H1 (cell line): ENCODE results near the gene ADPRS.

Experiments used
- BCL11A ChIP-seq, 2 experiments: IDR thresholded peaks; one replicate each; pipeline ENCODE4 v1.6.1; 2011; ENCODE audit warnings: low read depth in 2 of 2, low read length in 2 of 2, mild to moderate bottlenecking in 2 of 2
- CEBPB ChIP-seq: IDR thresholded peaks from 2 replicates; pipeline ENCODE4 v1.6.1; 2012; ENCODE audit warnings: low read depth, low read length
- GABPA ChIP-seq: IDR thresholded peaks from 2 replicates; pipeline ENCODE4 v1.6.1; 2011; ENCODE audit warnings: mild to moderate bottlenecking, low read length, moderate library complexity, borderline replicate concordance; ENCODE audit not compliant: insufficient read depth
- POLR2A ChIP-seq, 2 experiments: IDR thresholded peaks; 1 replicate in 1 of 2; 2 replicates in 1 of 2; pipeline ENCODE4 v1.6.1; 2011; ENCODE audit warnings: low read depth in 2 of 2, low read length in 2 of 2, mild to moderate bottlenecking in 2 of 2; ENCODE audit errors: control extremely low read depth in 1 of 2
- POLR2AphosphoS5 ChIP-seq: IDR thresholded peaks from 2 replicates; pipeline ENCODE4 v1.6.1; 2011; ENCODE audit warnings: low read depth, low read length
- RXRA ChIP-seq: IDR thresholded peaks from 2 replicates; pipeline ENCODE4 v1.6.1; 2011; ENCODE audit warnings: low read depth, mild to moderate bottlenecking, low read length, moderate library complexity; ENCODE audit not compliant: insufficient read depth
- SP1 ChIP-seq: IDR thresholded peaks from 2 replicates; pipeline ENCODE4 v1.6.1; 2011; ENCODE audit warnings: low read depth, low read length
- ZNF274 ChIP-seq: IDR thresholded peaks from 2 replicates; pipeline ENCODE4 v1.7.0; 2012; ENCODE audit warnings: low read length, borderline replicate concordance; ENCODE audit errors: extremely low read depth
- TF ChIP-seq, protein P1 (sequence below): IDR thresholded peaks from 2 replicates; pipeline ENCODE4 v1.6.1; 2012; ENCODE audit warnings: inconsistent platforms
- TF ChIP-seq, protein P2 (sequence below), 3 experiments: IDR thresholded peaks; 1 replicate in 2 of 3; 2 replicates in 1 of 3; pipeline versions ENCODE4 v1.5.1 to v1.6.1; 2011; ENCODE audit warnings: low read length in 3 of 3, mild to moderate bottlenecking in 3 of 3, inconsistent platforms in 2 of 3, low read depth in 1 of 3, moderate library complexity in 1 of 3; ENCODE audit not compliant: insufficient read depth in 1 of 3; ENCODE audit errors: control extremely low read depth in 1 of 3

DNA sequence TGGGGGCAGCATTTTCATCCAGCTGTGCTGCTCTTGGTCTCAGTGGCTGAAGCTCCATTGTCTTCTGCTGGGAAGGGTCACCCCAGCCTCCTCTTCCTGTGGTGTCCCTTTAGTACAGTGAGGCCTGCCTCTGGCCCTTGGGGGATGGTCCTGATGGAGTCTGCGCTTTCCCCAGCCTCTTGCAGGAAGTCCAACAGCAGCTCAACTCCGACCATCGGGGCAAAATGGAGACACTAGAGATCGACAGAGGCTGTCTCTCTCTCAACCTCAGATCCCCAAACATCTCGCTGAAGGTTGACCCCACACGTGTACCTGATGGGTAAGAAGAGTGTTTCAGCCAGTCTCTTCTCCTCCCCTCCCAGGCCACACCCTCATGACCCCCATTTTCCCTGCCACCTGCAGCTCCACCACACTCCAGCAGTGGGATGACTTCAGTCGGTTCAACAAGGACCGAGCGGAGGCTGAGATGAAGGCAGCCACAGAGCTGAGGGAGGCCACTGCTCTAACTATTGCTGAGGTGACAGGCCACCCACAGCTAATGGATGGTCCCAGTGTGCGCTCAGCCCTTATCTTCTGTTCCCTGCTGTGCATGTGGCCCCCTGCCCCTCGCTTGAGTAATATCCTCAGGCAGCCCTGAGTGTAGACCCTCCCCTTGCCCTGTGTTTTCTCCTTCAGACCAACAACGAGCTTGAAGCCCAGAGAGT lies 2.0 kb upstream of the ADPRS start:
- TF ChIP-seq, protein P1, sequence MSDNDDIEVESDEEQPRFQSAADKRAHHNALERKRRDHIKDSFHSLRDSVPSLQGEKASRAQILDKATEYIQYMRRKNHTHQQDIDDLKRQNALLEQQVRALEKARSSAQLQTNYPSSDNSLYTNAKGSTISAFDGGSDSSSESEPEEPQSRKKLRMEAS = no peak
- no peak for TF ChIP-seq RXRA
- no peak for TF ChIP-seq POLR2AphosphoS5
- TF ChIP-seq CEBPB = no peak
- TF ChIP-seq, protein P2, sequence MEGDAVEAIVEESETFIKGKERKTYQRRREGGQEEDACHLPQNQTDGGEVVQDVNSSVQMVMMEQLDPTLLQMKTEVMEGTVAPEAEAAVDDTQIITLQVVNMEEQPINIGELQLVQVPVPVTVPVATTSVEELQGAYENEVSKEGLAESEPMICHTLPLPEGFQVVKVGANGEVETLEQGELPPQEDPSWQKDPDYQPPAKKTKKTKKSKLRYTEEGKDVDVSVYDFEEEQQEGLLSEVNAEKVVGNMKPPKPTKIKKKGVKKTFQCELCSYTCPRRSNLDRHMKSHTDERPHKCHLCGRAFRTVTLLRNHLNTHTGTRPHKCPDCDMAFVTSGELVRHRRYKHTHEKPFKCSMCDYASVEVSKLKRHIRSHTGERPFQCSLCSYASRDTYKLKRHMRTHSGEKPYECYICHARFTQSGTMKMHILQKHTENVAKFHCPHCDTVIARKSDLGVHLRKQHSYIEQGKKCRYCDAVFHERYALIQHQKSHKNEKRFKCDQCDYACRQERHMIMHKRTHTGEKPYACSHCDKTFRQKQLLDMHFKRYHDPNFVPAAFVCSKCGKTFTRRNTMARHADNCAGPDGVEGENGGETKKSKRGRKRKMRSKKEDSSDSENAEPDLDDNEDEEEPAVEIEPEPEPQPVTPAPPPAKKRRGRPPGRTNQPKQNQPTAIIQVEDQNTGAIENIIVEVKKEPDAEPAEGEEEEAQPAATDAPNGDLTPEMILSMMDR (IDR thresholded peaks at IDR 0.05; ENCODE audit: control extremely low read depth in 1 of 3, insufficient read depth in 1 of 3, low read depth in 1 of 3, low read length in 3 of 3) = no peak
- no peak for TF ChIP-seq BCL11A (IDR thresholded peaks at IDR 0.05; ENCODE audit: low read depth in 2 of 2, low read length in 2 of 2)
- TF ChIP-seq GABPA = no peak
- no peak for TF ChIP-seq POLR2A (IDR thresholded peaks at IDR 0.05; ENCODE audit: control extremely low read depth in 1 of 2, low read depth in 2 of 2, low read length in 2 of 2)
- no peak for TF ChIP-seq SP1
- no peak for TF ChIP-seq ZNF274
